Measurements from ENCODE around the gene NECAB3.
"Not testable (repeated sequence)": the region's sequence is repeated elsewhere in the genome, so short reads cannot be mapped to it uniquely, and the experiment has no call there.

NECAB3 gene, protein sequence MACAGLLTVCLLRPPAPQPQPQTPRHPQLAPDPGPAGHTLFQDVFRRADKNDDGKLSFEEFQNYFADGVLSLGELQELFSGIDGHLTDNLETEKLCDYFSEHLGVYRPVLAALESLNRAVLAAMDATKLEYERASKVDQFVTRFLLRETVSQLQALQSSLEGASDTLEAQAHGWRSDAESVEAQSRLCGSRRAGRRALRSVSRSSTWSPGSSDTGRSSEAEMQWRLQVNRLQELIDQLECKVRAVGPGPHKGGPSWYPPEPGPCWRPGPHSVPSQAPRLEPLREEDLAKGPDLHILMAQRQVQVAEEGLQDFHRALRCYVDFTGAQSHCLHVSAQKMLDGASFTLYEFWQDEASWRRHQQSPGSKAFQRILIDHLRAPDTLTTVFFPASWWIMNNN

DNA sequence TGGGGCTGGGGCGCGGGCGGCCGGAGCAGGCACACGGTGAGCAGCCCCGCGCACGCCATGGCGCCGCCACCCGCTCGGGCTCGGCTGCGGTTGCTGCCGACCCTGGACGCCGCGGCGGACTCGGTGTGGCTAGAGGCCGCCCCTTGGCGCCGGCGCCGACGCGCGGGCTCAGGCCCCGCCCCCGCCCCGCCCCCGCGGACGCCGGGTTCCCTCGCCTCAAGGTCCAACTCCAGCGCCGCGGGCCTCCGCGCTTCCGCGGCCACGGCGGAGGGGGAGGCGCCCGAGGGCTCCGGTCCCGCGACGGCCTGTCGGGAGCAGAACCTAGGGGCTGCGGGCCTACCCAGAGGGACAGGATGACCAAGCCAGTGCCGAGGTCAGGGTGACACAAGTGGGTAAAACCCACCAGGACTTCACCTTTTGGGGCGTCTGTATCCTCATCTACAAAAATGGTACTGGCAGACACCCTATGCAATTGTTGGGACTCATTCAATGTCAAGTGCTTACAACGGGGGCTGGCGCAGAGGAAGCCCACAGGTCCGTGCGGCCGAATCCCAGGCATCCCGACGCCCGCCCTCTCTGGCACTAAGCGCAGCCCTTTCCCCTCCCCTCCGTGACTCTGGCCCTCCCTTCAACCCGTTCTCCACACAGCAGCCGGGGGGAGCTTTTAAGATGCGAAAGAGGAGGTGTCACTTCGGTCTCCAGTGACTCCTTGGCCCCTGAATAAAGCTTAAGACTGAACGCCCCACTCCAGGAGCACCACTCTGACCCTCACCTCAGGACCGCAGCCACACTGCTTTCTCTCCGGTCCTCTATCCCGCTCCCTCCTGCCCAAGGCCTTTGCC lies at the start of gene NECAB3:
Gene NECAB3 (minus strand): TSS at position 135 of the 842 bp plus-strand sequence. CDS start 76 bp downstream, at position 59.
- DNase-seq (ENCODE audit: low read depth) = peak; percentile 49

DNA sequence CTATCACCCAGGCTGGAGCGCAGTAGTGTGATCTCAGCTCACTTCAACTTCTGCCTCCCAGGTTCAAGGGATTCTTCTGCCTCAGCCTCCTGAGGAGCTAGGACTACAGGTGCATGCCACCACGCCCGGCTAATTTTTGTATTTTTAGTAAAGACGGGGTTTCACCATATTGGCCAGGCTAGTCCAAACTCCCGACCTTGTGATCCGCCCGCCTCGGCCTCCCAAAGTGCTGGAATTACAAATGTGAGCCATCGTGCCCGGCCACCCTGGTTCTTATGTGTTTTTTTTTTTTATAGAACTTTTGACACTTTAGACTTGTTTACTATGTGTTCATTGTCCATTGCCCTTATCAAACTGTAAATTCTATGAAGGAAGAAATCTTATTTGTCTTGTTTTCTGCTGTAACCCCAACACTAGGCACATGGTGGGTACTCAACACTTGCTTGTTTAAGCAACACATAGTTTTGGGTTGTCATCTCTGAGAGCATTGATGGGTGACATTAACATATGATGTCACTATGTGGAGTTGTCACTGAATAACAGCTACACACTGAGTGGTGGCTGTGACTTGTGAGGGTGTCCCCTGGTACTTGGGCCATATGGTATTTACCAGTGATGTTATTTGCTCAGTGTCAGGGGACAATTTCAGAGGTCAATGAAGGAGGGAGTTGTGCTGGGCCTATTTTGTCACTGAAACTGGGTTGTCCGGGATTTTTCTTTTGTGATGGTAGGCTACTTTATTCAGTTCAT lies 47.3 kb upstream of the NECAB3 start:
- no peak for DNase-seq (ENCODE audit: low read depth)

DNA sequence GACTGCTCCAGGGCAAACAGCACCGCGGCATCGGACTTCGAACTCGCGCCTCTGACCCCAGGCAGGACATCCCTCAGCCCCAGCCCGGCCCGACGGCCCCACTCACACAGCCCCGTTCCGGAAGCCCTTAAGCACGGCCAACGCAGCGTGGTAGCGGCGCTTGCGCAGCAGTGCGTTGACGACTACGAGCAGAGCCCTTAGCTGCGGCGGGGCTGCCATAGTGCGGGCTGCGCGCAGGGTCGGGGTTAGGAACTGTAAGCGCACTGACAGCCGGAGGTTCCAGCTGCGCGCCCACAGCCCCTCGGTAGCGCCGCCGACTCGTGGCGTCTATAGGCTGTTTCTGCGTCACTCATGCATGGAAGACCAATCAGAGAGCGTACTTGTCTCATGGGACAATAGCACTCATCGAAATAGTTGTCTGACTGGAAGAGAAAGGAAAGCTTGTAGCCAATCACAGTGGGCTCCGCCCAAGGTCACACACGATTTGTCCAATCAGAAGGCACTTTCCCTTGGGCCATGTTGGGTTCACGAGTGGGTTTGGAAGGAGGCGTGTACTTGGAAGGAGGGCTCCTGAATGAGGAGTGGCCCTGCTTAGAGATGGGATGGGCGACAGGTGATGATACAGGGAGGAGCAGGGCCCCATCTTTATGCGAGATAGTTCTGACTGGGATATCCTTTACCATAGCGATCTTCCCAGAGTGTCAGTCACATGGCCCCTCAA lies 45.9 kb upstream of the NECAB3 start, which contains the start of gene PXMP4:
Gene PXMP4 (minus strand): TSS at position 322 of the 721 bp plus-strand sequence. CDS start 103 bp downstream, at position 219.
- peak; percentile 73 for DNase-seq (ENCODE audit: low read depth)

DNA sequence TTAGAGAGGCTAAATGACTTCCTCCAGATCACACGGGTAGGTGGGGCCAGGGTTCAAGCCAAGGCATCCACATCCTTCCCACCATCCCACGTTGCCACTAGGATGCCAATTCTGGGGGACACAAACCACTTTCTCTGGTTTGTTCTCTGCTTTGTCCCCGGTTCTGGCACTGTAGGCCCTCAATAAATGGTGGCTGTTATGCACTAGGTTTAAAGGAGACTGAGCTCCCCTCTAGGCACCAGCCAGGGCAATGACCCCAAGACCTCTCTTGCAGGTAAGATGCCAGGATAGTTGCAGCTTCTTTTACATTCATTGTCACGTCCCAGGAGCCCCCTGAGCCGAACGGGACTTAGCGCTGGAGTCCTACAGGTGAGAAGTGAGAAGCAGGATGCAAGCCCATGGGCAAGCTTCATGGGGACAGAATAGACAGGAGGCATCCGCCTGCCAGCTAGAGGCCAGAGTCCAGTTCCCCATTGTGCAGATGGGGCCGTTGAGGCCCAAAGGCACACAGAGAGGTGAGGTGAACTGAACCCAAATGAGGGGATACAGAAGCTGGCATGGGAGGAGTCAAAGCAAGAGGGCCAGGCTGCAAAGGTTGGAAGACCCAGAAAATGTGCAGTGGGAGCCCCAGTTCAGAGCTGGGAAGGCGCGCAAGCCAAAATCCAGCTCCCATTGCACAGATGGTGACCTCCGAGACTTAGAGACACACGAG lies 45.2 kb upstream of the NECAB3 start:
- no peak for DNase-seq (ENCODE audit: low read depth)

DNA sequence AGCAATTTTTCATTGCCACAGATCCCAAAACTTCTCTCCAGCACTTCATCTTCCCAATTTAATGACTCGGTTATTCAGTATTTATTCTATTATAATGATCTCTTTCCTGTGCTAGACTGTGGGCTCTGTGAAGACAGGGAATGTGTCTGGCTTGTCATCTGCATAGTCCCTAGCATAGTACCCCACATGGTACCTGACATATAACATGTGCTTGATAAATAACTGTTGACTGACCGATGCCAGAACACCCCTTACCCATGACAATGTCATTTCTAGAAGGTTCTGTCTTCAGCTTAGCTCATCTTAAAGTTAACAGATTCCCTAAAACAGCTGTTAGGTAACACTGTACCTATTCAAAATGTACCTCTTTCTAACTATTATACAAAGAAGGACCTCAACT lies 42.3 kb upstream of the NECAB3 start:
- DNase-seq (ENCODE audit: low read depth) = no peak

DNA sequence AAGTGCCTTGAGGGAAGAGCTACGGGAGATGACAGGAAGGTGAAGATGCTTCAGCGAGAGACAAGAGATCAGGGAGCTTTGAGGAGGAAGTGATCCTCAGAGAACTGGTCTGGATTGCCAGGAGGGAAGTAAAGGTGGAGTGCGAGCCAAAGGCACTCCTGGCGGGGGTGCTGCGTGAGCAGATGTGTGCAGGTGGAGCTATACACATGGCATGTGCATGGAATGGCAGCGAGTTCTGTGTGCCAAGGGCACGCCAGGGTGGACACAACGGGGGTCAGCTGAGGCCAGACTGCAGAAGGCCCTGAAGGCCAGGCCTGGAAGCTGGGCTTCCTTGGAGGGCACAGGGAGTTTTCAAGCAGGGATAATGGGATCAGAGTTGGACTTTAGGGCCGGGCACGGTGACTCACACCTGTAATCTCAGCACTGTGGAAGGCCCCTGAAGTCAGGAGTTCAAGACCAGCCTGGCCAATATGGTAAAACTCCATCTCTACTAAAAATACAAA lies 39.7 kb upstream of the NECAB3 start:
- no peak for DNase-seq (ENCODE audit: low read depth)

DNA sequence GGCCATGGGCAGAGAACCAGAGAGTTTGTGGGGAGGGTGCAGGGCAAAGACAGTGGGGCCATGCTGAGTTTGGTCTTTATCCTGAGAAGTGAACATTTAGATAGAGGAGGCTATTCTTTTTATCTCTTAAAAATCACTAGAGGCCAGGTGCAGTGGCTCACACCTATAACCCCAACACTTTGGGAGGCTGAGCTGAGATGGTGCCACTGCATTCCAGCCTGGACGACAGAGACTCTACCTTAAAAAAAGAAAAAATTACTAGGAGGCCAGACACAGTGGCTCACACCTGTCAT lies 37.2 kb upstream of the NECAB3 start:
- no peak for DNase-seq (ENCODE audit: low read depth)

DNA sequence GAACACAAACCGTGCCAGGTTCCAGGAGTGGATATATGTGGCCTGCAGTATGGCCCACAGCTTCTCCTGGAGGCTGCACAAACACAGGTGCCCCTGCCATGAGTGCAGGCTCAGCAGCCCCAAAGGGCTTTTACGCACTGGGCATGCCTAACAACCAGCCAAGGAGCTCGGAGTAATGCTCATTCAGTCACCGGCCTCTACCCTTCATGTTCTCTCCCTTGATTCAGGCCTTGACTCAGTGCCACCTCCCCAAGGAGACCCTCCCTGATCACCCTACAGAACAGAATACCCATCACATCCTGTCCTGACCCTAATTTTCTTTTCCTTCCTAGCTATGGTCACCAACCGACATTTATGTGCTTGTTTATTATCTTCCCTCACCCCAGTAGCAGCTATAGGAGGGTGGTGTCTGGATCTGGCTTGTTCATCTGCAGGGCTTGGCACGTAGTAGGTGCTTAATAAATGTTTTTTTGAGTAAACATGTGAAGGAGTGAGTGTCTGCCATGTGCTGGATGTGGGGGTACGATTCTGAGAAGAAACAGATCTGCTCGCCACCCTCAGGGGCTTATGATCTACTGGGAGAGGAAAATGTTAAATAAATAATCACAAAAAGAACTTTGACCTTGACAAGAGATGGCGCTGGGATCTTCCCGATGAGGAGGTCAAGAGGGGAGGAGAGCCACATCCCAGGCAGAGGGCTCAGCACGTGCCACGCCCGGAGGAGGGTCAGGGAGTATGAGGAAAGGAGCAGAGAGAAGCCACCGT lies 36.6 kb upstream of the NECAB3 start:
- no peak for DNase-seq (ENCODE audit: low read depth)

DNA sequence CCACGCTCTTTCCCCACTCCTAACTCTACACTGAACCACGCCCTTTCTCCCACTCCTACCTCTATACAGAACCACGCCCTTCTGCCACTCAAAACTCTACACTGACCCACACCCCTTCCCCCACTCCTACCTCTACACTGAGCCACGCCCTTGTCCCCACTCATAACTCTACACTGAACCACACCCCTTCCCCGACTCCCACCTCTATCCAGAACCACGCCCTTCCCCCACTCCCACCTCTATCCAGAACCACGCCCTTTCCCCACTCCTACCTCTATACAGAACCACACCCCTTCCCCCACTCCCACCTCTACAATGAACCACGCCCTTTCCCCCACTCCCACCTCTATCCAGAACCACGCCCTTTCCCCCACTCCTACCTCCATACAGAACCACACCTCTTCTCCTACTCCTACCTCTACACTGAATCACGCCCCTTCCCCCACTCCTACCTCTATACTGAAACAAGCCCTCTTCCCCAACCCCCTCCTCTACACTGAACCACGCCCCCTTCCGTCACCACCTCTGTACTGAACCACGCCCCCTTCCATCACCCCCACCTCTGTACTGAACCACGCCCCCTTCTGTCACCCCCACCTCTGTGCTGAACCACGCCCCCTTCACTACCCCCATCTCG lies 35.8 kb upstream of the NECAB3 start:
- DNase-seq (ENCODE audit: low read depth) = no peak

DNA sequence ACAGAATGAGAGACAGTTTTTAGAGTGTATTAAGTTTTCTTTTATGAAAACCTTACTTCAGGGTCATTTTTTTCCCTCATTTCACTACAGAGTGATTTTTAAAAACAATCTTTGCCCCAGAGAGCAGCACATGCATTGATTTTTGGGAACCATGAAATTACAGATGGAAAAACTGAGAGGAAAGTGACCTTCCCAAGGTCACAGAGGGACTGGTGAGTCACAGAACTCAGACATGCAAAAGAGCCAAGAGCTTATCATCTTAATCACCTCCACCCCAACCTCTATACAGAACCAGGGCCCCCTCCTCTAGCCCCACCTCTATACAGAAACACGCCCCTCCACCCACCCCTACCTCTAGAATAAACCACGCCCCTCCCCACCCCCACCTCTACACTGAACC lies 35.2 kb upstream of the NECAB3 start:
- DNase-seq (ENCODE audit: low read depth) = no peak

DNA sequence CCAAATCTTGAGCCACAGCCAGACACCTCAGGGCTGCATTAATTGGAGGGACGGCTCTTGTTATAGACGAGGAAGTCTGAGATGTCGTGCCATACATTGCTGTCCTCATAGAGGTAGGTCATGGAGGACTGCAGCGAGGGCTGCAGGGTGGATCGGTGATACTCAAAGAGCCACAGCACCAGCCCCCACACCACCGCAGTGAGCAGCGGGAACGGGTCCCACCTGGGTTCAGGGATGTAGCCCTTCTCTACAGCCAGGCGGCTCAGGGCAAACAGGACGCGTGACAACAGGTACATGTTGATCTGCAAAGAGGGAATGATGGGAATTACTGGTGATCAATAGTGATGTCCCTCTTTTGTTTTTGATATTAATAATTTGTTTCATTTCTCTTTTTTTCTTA lies 33.4 kb upstream of the NECAB3 start:
- no peak for DNase-seq (ENCODE audit: low read depth)

DNA sequence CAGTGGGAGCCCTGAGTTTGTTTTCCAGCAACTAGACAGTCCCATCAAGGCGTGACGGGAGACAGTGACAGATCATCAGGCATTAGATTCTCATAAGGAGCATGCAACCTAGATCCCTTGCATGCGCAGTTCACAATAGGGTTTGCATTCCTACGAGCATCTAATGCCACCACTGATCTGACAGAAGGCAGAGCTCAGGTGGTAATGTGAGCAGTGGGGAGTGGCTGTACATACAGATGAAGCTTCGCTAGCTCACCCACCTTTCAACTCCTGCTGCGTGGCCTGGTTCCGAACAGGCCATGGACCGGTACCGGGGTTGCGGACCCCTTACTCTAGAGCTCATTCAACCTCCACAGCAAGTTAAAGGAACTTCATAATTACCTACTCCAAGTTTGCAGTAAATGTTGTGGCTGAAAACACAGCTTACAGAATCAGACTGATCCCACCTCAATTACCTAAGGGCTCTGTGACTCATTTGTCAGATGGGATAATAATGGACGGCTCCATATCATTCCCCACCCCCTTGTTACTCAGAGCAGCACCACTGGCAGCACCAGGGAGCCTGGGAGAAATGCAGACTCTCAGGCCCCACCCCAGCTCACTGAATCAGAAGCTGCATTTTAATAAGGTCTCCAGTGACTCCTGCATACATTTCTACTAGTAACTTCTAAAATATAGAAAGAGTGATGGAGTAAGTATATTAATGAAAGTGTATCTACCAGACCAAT lies 30.1 kb upstream of the NECAB3 start:
- no peak for DNase-seq (ENCODE audit: low read depth)

DNA sequence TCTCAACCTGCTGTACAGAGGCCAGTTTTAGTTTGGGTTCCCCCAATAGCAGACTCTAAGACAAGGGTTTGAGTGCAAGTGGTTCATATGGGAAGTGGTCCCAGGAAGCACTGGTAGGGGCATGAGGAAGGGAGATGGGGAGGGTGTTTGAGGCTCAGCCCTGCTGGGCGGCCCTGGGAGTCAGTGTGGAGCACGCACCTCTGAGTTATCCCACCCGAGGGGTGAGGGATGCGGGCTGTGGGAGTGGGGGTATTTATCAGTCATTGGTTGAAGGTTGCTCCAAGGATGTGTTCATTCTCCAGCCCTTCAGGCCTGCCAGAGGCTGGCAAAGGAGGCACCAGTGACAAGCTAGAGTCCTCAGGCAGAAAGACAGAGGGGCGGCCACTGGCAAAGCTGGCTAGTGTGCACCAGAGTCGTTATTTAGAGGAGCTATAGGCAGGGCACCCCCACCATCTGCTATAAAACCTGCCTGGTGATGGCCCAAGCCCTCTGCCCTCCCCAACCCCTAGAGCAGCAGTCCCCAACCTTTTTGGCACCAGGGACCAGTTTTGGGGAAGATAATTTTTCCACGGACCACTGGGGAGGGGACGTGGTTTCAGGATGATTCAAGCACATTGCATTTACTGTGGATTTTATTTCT lies 29.4 kb upstream of the NECAB3 start:
- no peak for DNase-seq (ENCODE audit: low read depth)

DNA sequence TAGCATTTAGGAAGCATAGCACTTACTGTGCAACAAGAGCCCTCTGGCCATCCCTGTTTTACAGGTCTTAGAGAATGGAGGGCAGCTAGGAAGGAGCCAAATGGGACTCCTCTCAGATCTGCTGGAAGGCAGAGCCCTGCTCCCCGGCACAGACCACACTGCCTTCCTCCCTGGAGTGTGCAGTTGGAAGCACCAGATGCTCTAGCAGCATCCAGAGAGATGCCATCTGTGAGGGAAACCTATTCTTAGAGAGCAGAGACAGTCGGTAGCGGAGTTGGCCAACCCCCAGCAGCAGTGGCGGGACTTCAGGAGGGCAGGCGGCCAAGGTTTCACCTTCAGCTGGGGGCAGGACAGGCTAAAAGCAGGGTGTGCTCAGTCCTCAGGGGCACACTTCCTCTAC lies 28.6 kb upstream of the NECAB3 start:
- no peak for DNase-seq (ENCODE audit: low read depth)

DNA sequence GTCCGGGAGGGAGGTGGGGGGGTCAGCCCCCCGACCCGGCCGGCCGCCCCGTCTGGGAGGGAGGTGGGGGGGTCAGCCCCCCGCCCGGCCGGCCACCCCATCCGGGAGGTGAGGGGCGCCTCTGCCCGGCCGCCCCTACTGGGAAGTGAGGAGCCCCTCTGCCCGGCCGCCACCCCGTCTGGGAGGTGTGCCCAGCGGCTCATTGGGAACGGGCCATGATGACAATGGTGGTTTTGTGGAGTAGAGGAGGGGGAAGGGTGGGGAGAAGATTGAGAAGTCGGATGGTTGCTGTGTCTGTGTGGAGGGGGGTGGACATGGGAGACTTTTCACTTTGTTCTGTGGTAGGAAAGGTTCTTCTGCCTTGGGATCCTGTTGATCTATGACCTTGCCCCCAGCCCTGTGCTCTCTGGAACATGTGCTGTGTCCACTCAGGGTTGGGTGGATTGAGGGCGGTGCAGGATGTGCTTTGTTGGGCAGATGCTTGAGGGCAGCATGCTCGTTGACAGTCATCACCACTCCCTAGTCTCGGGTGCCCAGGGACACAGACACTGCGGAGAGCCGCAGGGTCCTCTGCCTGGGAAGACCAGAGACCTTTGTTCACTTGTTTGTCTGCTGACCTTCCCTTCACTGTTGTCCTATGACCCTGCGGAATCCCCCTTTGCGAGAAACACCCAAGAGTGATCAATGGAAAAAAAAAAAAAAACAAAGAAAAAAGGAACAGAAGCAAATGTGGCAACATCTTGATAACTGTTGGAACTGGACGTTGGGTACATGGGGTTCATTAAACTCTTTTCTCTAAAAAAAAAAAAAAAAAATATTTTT lies 27.6 kb upstream of the NECAB3 start:
- no peak for DNase-seq (ENCODE audit: low read depth)

DNA sequence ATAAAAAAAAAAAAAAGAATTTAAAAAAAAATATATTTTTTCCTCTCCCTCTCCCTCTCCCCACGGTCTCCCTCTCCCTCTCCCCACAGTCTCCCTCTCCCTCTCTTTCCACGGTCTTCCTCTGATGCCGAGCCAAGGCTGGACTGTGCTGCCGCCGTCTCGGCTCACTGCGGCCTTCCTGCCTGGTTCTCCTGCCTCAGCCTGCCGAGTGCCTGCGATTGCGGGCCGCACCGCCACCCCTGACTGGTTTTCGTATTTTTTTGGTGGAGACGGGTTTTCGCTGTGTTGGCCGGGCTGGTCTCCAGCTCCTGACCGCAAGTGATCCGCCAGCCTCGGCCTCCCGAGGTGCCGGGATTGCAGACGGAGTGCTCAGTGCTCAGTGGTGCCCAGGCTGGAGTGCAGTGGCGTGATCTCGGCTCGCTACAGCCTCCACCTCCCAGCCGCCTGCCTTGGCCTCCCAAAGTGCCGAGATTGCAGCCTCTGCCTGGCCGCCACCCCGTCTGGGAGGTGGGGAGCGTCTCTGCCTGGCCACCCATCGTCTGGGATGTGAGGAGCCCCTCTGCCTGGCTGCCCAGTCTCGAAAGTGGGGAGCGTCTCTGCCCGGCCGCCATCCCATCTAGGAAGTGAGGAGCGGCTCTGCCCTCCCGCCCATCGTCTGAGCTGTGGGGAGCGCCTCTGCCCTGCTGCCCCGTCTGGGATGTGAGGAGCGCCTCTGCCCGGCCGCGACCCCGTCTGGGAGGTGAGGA lies 26.6 kb upstream of the NECAB3 start:
- not testable (repeated sequence) for DNase-seq (ENCODE audit: low read depth)

DNA sequence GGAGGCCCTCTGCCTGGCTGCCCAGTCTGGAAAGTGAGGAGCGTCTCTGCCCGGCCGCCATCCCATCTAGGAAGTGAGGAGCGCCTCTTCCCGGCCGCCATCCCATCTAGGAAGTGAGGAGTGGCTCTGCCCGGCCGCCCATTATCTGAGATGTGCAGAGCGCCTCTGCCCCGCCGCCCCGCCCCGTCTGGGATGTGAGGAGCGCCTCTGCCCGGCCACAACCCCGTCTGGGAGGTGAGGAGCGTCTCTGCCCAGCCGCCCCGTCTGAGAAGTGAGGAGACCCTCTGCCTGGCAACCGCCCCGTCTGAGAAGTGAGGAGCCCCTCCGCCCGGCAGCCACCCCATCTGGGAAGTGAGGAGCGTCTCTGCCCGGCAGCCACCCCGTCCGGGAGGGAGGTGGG lies 24.7 kb upstream of the NECAB3 start:
- not testable (repeated sequence) for DNase-seq (ENCODE audit: low read depth)
